CD8-positive, alpha-beta memory T cell (primary cell): ENCODE data around the gene PC. TPM values are rescaled to one million over a fixed set of nuclear protein-coding genes. Genes with fewer than 3 reads are reported as not detected.

ENCODE experiments used
- CTCF ChIA-PET: fragments of 350-600 bp; sonication (Branson Sonifier 250); formaldehyde crosslinking; loops from one replicate; lab custom pipeline; 2021; ENCODE audit warnings: antibody characterized with exemption; lab: Charles Lee
- POLR2A ChIA-PET: fragments of 350-600 bp; sonication (Branson Sonifier 250); formaldehyde crosslinking; loops from one replicate; lab custom pipeline; 2021; ENCODE audit warnings: antibody characterized with exemption; lab: Charles Lee
- DNase-seq, 5 donors: peaks; one replicate each; pipeline versions ENCODE4 v3.0.0 to v3.0.0-alpha.2; 2020 to 2022; ENCODE audit warnings: mixed read lengths in 1 of 5
- H3K27ac ChIP-seq: one replicate; pipeline ENCODE4 v1.7.0; 2013; ENCODE audit warnings: low read depth, mild to moderate bottlenecking, low read length, moderate library complexity
- H3K27me3 ChIP-seq: 2 replicates; pipeline ENCODE4 v1.7.0; 2013; ENCODE audit warnings: low read length, mild to moderate bottlenecking; ENCODE audit not compliant: insufficient read depth, poor library complexity, severe bottlenecking
- H3K36me3 ChIP-seq: 2 replicates; pipeline ENCODE4 v1.7.0; 2013; ENCODE audit warnings: mild to moderate bottlenecking, low read length, moderate library complexity; ENCODE audit not compliant: insufficient read depth
- H3K4me1 ChIP-seq: 2 replicates; pipeline ENCODE4 v1.7.0; 2013; ENCODE audit warnings: mild to moderate bottlenecking, low read length, moderate library complexity; ENCODE audit not compliant: insufficient read depth
- H3K4me3 ChIP-seq: 2 replicates; pipeline ENCODE4 v1.7.0; 2013; ENCODE audit warnings: mild to moderate bottlenecking, low read length
- H3K9me3 ChIP-seq: 2 replicates; pipeline ENCODE4 v1.7.0; 2013; ENCODE audit warnings: mild to moderate bottlenecking, low read length
- H3K27ac Mint-ChIP-seq, 8 donors: one replicate each; pipeline ENCODE4 v1.8.0; 2020 to 2021; ENCODE audit warnings: mixed read lengths in 8 of 8, mild to moderate bottlenecking in 6 of 8, inconsistent platforms in 3 of 8, moderate library complexity in 3 of 8
- H3K27me3 Mint-ChIP-seq, 2 donors: one replicate each; pipeline ENCODE4 v1.8.0; 2020 to 2021; ENCODE audit warnings: mixed read lengths in 2 of 2, mild to moderate bottlenecking in 1 of 2, moderate library complexity in 1 of 2
- H3K36me3 Mint-ChIP-seq, 3 donors: one replicate each; pipeline ENCODE4 v1.8.0; 2020 to 2021; ENCODE audit warnings: mixed read lengths in 3 of 3, inconsistent platforms in 1 of 3, mild to moderate bottlenecking in 1 of 3
- H3K4me1 Mint-ChIP-seq, 3 donors: one replicate each; pipeline ENCODE4 v1.8.0; 2020 to 2021; ENCODE audit warnings: mixed read lengths in 3 of 3, inconsistent platforms in 1 of 3, mild to moderate bottlenecking in 1 of 3
- H3K4me3 Mint-ChIP-seq, 7 donors: one replicate each; pipeline ENCODE4 v1.8.0; 2020 to 2021; ENCODE audit warnings: mixed read lengths in 7 of 7, mild to moderate bottlenecking in 6 of 7, moderate library complexity in 4 of 7, inconsistent platforms in 2 of 7
- H3K9me3 Mint-ChIP-seq, 5 donors: one replicate each; pipeline ENCODE4 v1.8.0; 2020 to 2022; ENCODE audit warnings: mixed read lengths in 5 of 5, mild to moderate bottlenecking in 3 of 5, moderate library complexity in 2 of 5, inconsistent platforms in 1 of 5
- polyA plus RNA-seq: library from polyadenylated mRNA; unstranded; fragments of 300-500 nt; fragmentation: Illumina TruSeq; gene quantifications from one replicate; pipeline ENCODE4 v1.2.3, GENCODE V29; 2021
- total RNA-seq, 2 experiments: library from RNA; stranded (reverse); gene quantifications; one replicate each; pipeline ENCODE4 v1.2.3, GENCODE V29; 2021

Gene PC
- total and polyA plus RNA-seq, 3 experiments from 2014 or later: 6.6 to 9.6 (median 8.9) TPM

DNA sequence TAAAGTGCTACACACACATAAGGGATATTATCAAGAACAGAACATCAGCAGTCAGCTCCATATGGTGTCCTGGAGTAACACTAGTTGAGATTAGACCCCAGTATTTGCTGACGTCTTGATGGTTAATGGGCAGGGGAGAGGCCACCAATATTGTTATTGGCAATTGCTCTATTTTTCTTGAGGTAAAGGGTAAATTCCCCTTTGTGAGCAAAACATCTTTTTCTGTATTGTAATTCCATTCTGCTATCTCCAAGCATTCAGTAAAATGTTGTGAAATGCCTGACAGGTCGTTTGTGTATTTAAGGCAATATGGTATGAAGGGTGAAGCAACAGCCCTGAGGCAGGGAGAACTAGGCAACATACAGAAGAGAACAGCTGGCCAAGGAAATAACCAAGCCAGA is 21.9 kb downstream of the PC start:
- no peak for DNase-seq
- no peak overlapping the region for H3K27ac Mint-ChIP-seq
- no peaks in the 10 kb centered on the region for H3K36me3 Mint-ChIP-seq
- ChIA-PET POLR2A (no interaction called here), CTCF (interaction anchor here (1.1 kb wide), 1 partner anchor 103 kb away, joined by 3 read pairs; no protein-coding TSS in a partner anchor)
- peaks cover 0 to 1% of the 10 kb centered on the region in 2 donors for H3K27me3 Mint-ChIP-seq
- no peaks in the 10 kb centered on the region for H3K4me1 Mint-ChIP-seq
- no peak overlapping the region for H3K4me3 ChIP-seq
- H3K9me3 ChIP-seq: no peaks in the 10 kb centered on the region
- H3K36me3 ChIP-seq: no peaks in the 10 kb centered on the region
- H3K4me3 Mint-ChIP-seq: no peak overlapping the region
- no peaks in the 10 kb centered on the region for H3K4me1 ChIP-seq
- no peaks in the 10 kb centered on the region for H3K9me3 Mint-ChIP-seq
- H3K27ac ChIP-seq: no peak overlapping the region
- H3K27me3 ChIP-seq: no peaks in the 10 kb centered on the region

DNA sequence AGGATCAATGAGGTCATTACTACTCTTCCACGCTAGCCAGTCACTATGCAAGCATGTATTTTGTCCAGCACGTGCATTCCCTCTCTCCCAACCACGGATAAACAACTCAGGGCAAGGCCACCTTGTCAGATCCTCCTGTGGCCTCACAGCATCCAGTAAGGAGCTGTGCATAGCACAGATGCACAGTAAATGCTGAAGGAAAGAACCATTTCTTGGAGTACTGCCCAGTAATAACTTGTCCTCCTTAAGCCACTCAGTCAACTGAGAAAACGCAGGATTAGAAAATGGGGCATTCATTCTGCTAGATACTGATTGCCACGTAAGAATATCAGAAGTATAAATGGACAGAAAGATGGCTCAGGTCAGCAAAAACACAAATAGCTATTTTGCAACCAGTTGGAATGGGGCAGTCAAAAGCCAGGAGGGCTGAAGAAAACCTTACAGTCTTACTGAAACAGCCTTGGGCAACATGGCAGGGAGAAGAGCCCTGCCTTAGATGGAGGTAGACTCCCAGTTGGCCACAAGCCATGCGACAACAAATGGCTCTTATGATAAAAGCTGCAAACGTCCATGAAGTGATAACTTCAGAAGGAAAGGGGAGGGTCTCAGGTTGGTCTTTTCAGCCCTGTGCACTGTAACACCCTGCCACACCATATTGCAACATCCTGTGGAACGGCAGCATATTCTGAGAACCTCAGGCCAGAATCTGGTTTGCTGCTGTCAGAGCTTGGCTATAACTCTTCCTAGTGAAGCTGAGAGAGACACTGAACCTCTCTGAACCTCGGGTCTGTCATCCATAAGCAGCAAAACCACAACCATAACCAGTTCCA is 23.0 kb downstream of the PC start:
- ChIA-PET POLR2A (no interaction called here), CTCF (interaction anchor here (1.1 to 1.3 kb wide), 2 partner anchors 11 to 101 kb away, joined by 3 read pairs; no protein-coding TSS in a partner anchor)
- H3K4me3 ChIP-seq: no peak overlapping the region
- Mint-ChIP-seq H3K27me3 (peaks cover 0 to 1% of the 10 kb centered on the region in 2 donors), H3K4me1 (no peaks in the 10 kb centered on the region), H3K9me3 (no peaks in the 10 kb centered on the region), H3K27ac (peak overlapping the region in 1 of 8 donors; percentile 50), H3K36me3 (peaks cover 0 to 2% (median 0%) of the 10 kb centered on the region in 3 donors), H3K4me3 (no peak overlapping the region)
- no peaks in the 10 kb centered on the region for H3K27me3 ChIP-seq
- no peaks in the 10 kb centered on the region for H3K4me1 ChIP-seq
- no peak overlapping the region for H3K27ac ChIP-seq
- H3K36me3 ChIP-seq: no peaks in the 10 kb centered on the region
- no peak for DNase-seq
- no peaks in the 10 kb centered on the region for H3K9me3 ChIP-seq

DNA sequence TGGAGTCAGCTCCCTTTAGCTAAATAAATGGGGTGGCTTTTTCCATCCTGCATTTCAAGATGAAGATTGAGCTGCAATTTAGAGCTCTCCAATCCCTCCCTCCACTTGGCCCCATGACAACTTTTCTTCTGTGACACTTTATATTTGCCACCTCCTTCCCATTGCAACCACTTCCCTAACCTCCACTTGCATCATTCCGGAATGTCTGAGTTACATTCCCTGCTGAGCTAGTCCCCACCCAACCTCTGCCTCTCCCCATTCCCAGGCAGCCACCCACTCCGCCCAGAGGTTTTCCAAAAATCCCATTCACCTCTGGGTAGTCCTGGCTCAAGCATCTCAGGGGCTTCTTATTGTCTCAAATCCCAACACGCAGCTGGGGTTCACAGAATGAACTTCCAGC is 24.7 kb downstream of the PC start:
- Histone ChIP-seq H3K4me3 (no peak overlapping the region), H3K27me3 (no peaks in the 10 kb centered on the region), H3K4me1 (no peaks in the 10 kb centered on the region), H3K9me3 (no peaks in the 10 kb centered on the region), H3K27ac (no peak overlapping the region), H3K36me3 (no peaks in the 10 kb centered on the region)
- ChIA-PET POLR2A (no interaction called here), CTCF (no interaction called here)
- H3K36me3 Mint-ChIP-seq: peaks cover 0 to 2% (median 0%) of the 10 kb centered on the region in 3 donors
- no peak overlapping the region for H3K27ac Mint-ChIP-seq
- H3K9me3 Mint-ChIP-seq: no peaks in the 10 kb centered on the region
- H3K4me1 Mint-ChIP-seq: no peaks in the 10 kb centered on the region
- H3K4me3 Mint-ChIP-seq: no peak overlapping the region
- no peak for DNase-seq
- peaks cover 0 to 1% of the 10 kb centered on the region in 2 donors for H3K27me3 Mint-ChIP-seq

DNA sequence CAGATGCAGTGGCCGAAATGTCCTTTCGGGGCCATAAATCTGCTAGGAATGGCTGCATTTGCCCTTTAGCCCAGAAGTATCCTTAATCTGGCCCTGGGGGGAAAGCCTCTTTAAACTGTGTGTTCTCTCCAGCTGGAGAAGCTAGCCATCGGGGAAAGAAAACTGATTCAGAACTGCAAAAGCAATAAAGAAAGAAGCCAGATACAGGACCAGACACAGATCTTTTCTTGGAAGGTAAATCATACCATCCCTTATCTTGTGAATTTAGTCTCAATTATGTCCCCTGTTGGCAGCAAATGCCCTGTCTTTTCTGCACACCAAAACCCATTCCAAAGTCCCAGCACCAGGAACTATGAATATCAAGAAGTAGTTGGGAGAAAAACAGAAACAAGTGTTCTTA is 25.6 kb downstream of the PC start:
- H3K27me3 Mint-ChIP-seq: peaks cover 0 to 1% of the 10 kb centered on the region in 2 donors

DNA sequence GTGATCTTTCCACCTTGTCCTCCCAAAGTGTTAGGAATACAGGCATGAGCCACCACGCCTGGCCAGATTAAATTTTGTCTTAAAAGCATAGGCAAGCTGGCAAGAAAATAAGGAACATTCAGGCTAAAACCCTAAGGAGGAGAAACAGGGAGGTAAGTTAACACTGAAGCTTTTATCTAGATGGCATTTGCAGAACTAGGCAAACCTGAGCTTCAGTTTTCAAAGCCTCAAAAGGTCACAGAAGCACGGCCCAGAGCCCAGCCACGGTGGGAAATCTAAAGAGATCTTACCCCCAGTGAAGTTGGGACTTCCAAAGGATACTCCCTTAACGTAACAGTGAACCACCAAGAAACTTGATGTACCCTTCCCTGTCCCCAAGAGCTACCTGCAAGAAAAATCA is 28.4 kb downstream of the PC start:
- ChIA-PET POLR2A (no interaction called here), CTCF (no interaction called here)
- no peaks in the 10 kb centered on the region for H3K4me1 Mint-ChIP-seq
- Histone ChIP-seq H3K4me1 (no peaks in the 10 kb centered on the region), H3K27me3 (no peaks in the 10 kb centered on the region), H3K27ac (no peak overlapping the region), H3K4me3 (no peak overlapping the region), H3K36me3 (no peaks in the 10 kb centered on the region), H3K9me3 (no peaks in the 10 kb centered on the region)
- no peaks in the 10 kb centered on the region for H3K9me3 Mint-ChIP-seq
- DNase-seq: no peak
- peaks cover 0 to 2% (median 0%) of the 10 kb centered on the region in 3 donors for H3K36me3 Mint-ChIP-seq
- peaks cover 0 to 1% of the 10 kb centered on the region in 2 donors for H3K27me3 Mint-ChIP-seq
- H3K27ac Mint-ChIP-seq: no peak overlapping the region
- H3K4me3 Mint-ChIP-seq: no peak overlapping the region

More for the DNA sequence above, 25.6 kb downstream of the PC start:
- no peak overlapping the region for H3K27ac Mint-ChIP-seq
- Histone ChIP-seq H3K4me3 (no peak overlapping the region), H3K27ac (peak overlapping the region; percentile 43), H3K9me3 (no peaks in the 10 kb centered on the region), H3K27me3 (no peaks in the 10 kb centered on the region), H3K4me1 (no peaks in the 10 kb centered on the region), H3K36me3 (no peaks in the 10 kb centered on the region)
- H3K4me1 Mint-ChIP-seq: no peaks in the 10 kb centered on the region
- H3K4me3 Mint-ChIP-seq: no peak overlapping the region
- H3K9me3 Mint-ChIP-seq: no peaks in the 10 kb centered on the region
- ChIA-PET POLR2A (no interaction called here), CTCF (no interaction called here)
- peaks cover 0 to 2% (median 0%) of the 10 kb centered on the region in 3 donors for H3K36me3 Mint-ChIP-seq
- DNase-seq: no peak

DNA sequence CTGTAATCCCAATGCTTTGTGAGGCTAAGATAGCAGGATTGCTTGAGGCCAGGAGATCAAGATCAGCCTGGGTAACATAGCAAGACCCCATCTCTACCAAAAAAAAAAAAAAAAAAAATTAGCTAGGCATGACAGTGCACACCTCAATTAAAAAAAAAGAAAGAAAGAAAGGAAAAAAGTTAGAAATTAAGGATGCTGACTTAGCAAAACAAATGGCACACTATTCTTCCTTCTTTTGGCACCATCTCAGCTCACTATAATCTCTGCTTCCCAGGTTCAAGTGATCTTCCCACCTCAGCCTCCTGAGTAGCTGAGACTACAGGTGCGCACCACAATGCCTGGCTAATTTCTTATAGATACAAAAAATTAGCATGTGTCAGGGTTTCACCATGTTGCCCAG is 33.9 kb downstream of the PC start:
- H3K36me3 ChIP-seq: no peaks in the 10 kb centered on the region
- H3K4me3 ChIP-seq: no peak overlapping the region
- Mint-ChIP-seq H3K36me3 (no peaks in the 10 kb centered on the region), H3K27ac (no peak overlapping the region), H3K4me3 (no peak overlapping the region), H3K27me3 (peaks cover 0 to 2% of the 10 kb centered on the region in 2 donors), H3K9me3 (no peaks in the 10 kb centered on the region), H3K4me1 (no peaks in the 10 kb centered on the region)
- CTCF ChIA-PET: interaction anchor here (1.2 kb wide), 1 partner anchor 11 kb away, joined by 3 read pairs; no protein-coding TSS in a partner anchor
- POLR2A ChIA-PET: no interaction called here
- no peak overlapping the region for H3K27ac ChIP-seq
- no peaks in the 10 kb centered on the region for H3K27me3 ChIP-seq
- no peaks in the 10 kb centered on the region for H3K4me1 ChIP-seq
- no peak for DNase-seq
- H3K9me3 ChIP-seq: no peaks in the 10 kb centered on the region

DNA sequence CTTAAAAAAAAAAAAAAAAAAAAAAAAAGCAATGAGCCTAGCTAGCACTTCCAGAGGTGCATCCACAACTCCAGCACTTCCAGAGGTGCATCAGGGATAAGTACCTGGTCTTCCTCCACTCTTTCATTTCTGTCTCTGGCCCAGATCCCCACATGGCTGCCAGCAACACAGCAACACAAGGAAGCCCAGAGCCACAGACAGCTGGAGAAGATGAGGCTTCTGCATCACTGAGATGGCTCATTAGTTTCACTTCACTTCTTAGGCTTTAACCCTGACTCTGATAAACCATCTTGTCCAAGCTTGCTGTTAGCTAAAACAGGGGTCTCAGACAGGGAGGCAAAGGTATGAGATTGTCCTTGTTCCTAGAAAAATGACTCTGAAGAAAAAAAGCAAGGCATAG is 35.6 kb downstream of the PC start:
- Mint-ChIP-seq H3K36me3 (no peaks in the 10 kb centered on the region), H3K27me3 (peaks cover 0 to 2% of the 10 kb centered on the region in 2 donors), H3K9me3 (no peaks in the 10 kb centered on the region), H3K4me3 (no peak overlapping the region), H3K4me1 (no peaks in the 10 kb centered on the region), H3K27ac (no peak overlapping the region)
- Histone ChIP-seq H3K27me3 (no peaks in the 10 kb centered on the region), H3K27ac (no peak overlapping the region), H3K9me3 (no peaks in the 10 kb centered on the region), H3K4me1 (no peaks in the 10 kb centered on the region), H3K4me3 (no peak overlapping the region), H3K36me3 (no peaks in the 10 kb centered on the region)
- no peak for DNase-seq
- ChIA-PET POLR2A (no interaction called here), CTCF (no interaction called here)

DNA sequence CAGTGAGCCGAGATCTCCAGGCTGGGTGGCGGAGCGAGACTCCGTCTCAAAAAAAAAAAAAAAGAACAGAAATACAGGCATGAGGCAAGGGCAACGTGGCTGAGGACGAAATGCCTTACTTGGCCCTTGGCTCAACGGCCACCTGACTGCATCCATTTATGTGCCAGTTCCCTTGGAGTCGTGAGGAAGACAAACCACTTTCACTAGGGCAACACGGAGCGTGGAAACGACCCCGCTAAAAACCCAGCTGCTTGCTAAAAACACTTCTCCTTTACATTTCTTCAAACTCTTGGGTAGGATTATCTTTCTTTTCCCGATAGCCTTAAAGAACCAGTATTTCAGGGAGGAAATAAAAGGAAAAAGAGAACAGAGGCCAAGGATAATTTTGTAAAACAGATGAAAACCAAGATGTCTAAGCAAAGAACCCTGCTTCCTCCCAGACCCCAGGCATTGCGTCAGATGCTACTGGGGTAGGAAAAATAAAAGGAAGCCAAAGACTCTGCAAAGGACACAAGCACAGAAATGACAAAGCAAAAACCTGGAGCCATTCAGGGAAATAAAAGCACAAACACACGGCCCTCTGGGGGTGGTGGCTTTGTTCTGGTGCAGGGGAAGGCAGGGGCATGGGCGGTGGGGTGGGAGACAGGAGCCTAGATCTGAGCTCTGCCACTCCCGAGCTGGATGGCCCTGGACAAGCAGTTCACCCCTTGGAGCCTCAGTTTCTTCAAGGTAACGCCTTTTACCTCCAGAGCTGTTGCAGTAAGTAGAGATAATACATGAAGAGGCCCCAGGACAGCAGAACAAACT is 37.0 kb downstream of the PC start:
- no peak overlapping the region for H3K4me3 ChIP-seq
- DNase-seq: no peak
- POLR2A ChIA-PET: no interaction called here
- H3K9me3 ChIP-seq: no peaks in the 10 kb centered on the region
- Mint-ChIP-seq H3K27me3 (peaks cover 0 to 2% of the 10 kb centered on the region in 2 donors), H3K27ac (no peak overlapping the region), H3K4me3 (no peak overlapping the region), H3K9me3 (no peaks in the 10 kb centered on the region), H3K4me1 (no peaks in the 10 kb centered on the region), H3K36me3 (no peaks in the 10 kb centered on the region)
- no peaks in the 10 kb centered on the region for H3K27me3 ChIP-seq
- peak overlapping the region; percentile 39 for H3K27ac ChIP-seq
- H3K36me3 ChIP-seq: no peaks in the 10 kb centered on the region
- H3K4me1 ChIP-seq: no peaks in the 10 kb centered on the region
- CTCF ChIA-PET: no interaction called here
